ENCODE results near the gene APOL4. TPM values are rescaled to one million over a fixed set of nuclear protein-coding genes. Genes with fewer than 3 reads are reported as not detected.

Gene APOL4
- total and polyA plus RNA-seq, 3 donors from 2014 or later = 0.55 to 4.3 (median 4.3) TPM

DNA sequence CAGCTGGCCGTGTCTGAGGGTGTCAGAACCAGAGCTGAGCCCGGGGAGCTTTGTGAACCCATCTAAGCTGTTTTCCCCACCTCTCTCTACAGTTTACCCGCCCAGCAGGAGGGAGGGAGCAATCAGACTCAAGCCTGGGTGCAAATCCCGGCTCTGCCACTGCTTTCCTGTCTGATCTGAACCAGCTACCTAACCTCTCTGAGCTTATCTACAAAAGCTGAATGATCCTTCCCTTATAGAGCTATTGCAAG, 37.5 kb upstream of the APOL4 start:
- WGBS, 2 donors = 25 to 38% methylated on average over 4 of the region's 4 CpGs
- no peaks in the 10 kb centered on the region for H3K27me3 ChIP-seq
- no peak for TF ChIP-seq POLR2A (IDR thresholded peaks at IDR 0.05)
- TF ChIP-seq, protein P1, sequence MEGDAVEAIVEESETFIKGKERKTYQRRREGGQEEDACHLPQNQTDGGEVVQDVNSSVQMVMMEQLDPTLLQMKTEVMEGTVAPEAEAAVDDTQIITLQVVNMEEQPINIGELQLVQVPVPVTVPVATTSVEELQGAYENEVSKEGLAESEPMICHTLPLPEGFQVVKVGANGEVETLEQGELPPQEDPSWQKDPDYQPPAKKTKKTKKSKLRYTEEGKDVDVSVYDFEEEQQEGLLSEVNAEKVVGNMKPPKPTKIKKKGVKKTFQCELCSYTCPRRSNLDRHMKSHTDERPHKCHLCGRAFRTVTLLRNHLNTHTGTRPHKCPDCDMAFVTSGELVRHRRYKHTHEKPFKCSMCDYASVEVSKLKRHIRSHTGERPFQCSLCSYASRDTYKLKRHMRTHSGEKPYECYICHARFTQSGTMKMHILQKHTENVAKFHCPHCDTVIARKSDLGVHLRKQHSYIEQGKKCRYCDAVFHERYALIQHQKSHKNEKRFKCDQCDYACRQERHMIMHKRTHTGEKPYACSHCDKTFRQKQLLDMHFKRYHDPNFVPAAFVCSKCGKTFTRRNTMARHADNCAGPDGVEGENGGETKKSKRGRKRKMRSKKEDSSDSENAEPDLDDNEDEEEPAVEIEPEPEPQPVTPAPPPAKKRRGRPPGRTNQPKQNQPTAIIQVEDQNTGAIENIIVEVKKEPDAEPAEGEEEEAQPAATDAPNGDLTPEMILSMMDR (IDR thresholded peaks at IDR 0.05) = no peak
- peak overlapping the region; percentile 87 to 88 for H3K27ac ChIP-seq
- H3K4me3 ChIP-seq = peak overlapping the region; percentile 48 to 62
- DNase-seq = no peak
- H3K4me1 ChIP-seq = peaks cover 35% of the 10 kb centered on the region
- H3K36me3 ChIP-seq (ENCODE audit: low read depth, missing control alignments) = no peaks in the 10 kb centered on the region
- intact Hi-C loops (cut with DNase I; ENCODE audit: low total_unique reads) = no loop called here
- H3K9me3 ChIP-seq = no peaks in the 10 kb centered on the region

DNA sequence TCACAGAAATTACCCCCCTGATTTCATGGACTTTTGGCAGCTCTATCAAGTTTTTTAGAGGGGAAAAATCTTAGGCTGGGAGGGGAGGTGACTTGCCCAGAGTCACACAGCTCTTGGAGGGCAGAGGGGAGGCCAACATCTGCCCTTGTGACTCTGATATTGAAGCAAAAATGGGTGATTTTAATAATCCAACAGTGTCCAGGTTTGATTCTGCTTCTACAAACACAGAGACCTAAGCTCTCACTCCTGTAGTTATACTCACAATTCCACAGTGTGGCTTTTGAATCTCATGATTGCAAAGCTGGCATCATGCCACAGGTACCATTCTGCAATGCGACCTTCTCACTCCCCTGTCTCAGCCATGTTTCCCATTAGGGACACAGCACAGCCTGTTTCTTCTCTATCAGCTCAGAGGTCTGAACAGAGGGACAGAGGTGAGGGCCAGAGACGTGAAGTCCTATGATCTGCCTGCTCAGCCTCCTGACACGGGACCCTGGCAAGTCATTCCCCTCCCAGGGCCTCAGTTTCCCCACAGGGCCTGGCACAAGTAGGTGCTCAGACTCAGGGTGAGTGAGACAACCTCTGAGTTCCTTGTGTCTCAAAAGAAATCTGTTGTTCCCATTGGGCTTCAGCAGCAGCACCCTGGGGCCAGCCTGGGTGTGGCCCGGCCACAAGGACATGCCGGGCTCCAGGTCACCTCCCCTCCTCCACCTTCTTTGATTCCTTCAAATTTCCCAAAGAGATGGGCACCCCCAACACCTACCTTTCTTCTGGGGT, 37.0 kb upstream of the APOL4 start:
- 21 to 27% methylated on average over 3 to 5 of the region's 5 CpGs for WGBS, 2 donors
- intact Hi-C loops (cut with DNase I; ENCODE audit: low total_unique reads) = no loop called here
- Histone ChIP-seq H3K27ac (peak overlapping the region; percentile 87 to 88), H3K4me1 (peaks cover 31% of the 10 kb centered on the region), H3K27me3 (no peaks in the 10 kb centered on the region), H3K9me3 (no peaks in the 10 kb centered on the region), H3K4me3 (peak overlapping the region; percentile 48 to 62), H3K36me3 (ENCODE audit: low read depth, missing control alignments) (no peaks in the 10 kb centered on the region)
- peak; percentile 49 for DNase-seq
- no peak for TF ChIP-seq POLR2A (IDR thresholded peaks at IDR 0.05)
- TF ChIP-seq, protein P1 (IDR thresholded peaks at IDR 0.05) = no peak

DNA sequence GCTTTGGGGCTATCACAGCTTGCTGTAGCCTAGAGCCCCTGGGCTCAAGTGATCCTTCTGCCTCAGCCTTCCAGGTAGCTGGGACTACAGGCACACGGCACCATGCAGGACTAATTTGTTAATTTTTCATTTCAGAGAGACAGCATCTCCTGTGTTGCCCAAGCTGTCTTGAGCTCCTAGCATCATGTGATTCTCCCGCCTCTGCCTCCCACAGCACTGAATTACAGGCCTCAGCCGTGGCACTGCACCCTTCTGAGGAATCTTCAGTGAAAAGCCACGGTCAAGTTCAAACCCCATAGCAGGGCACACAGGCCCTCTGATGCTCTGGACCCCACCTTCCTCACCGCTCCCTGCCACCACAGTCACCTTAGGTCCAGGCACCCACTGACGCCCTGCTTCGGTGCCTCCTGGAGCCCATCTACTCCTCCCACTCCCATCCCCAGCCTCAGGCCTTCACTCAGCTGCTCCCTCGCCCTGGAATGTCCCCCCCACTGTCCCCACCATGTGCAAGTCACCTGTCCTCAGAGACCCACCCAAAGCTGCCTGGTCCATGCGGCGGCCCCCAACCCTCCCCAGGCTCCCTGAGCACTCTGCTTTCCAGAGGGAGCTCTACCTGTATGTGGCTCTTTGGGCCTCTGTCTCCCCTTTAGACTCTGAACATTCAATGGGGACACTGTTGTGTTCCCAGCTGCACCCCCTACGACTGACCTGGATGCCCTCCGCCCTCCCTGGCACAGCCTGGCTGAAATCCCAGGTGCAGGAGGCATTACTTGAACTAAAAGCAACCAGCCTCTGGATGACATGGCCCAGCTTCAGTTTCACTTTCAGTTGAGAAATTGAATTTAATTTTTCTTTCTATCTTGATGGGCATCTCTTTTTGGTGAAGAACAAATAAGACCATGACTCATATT, 36.1 kb upstream of the APOL4 start:
- peaks cover 31% of the 10 kb centered on the region for H3K4me1 ChIP-seq
- no peak overlapping the region for H3K4me3 ChIP-seq
- H3K36me3 ChIP-seq (ENCODE audit: low read depth, missing control alignments) = no peaks in the 10 kb centered on the region
- no peaks in the 10 kb centered on the region for H3K27me3 ChIP-seq
- H3K27ac ChIP-seq = peak overlapping the region; percentile 87 to 88
- WGBS, 2 donors = 67 to 80% methylated on average over 11 to 12 of the region's 12 CpGs
- intact Hi-C loops (cut with DNase I; ENCODE audit: low total_unique reads) = no loop called here
- H3K9me3 ChIP-seq = no peaks in the 10 kb centered on the region
- TF ChIP-seq, protein P1 (IDR thresholded peaks at IDR 0.05) = no peak
- TF ChIP-seq POLR2A (IDR thresholded peaks at IDR 0.05) = no peak
- DNase-seq = no peak

DNA sequence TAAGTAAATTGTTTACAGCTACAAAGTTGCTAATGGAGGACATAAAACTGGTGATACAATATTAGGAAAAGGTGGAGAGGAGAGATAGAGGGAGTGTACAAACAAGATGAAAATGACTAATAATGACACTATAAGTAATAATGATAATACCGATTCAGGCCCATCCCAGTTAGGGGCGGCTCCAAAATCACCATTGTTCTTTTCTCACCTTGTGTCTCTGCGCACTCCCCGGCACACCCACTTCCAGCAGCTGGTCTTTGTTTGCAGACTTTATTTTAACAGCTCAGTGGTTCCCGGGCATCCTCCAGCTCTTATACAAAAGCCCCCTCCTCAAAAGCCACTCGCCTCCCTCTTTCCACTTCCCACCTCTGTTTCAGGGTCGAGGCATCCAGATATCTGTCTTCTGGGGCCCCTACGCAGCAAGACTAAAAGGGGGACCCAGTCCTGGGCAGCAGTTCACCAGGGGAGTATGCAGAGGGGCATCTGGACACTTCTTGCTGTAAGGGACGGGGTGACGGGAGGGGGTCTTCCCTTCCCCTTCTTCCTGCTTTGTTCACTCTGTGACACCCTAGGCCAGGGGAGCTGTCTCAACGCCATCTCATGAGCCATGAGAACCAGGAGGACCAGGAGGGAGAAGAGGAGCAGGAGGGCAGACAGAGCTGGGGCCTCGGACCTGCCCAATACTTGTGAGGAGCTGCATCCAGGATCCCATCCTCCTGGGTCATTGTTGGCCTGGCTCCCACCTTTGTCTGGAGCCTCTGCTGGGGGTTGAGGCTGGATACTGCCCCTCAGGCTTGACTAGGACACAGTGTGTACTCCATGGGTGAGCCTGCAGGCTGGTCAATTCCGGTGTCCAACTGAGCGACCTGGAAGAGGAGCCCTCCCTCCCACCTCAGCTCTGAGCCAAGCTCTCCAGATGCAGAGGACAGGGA, 35.0 kb upstream of the APOL4 start:
- Histone ChIP-seq H3K4me3 (no peak overlapping the region), H3K4me1 (peaks cover 31% of the 10 kb centered on the region), H3K27ac (no peak overlapping the region), H3K36me3 (ENCODE audit: low read depth, missing control alignments) (no peaks in the 10 kb centered on the region), H3K9me3 (no peaks in the 10 kb centered on the region), H3K27me3 (no peaks in the 10 kb centered on the region)
- 86 to 92% methylated on average over 14 of the region's 14 CpGs for WGBS, 2 donors
- intact Hi-C loops (cut with DNase I; ENCODE audit: low total_unique reads) = no loop called here
- TF ChIP-seq, protein P1 (IDR thresholded peaks at IDR 0.05) = no peak
- TF ChIP-seq POLR2A (IDR thresholded peaks at IDR 0.05) = no peak
- DNase-seq = no peak

Data from testis (tissue), 3 donors.